HCT116 (cell line): Measurements from ENCODE around the gene RFX3. TPM values are rescaled to one million over a fixed set of nuclear protein-coding genes. Genes with fewer than 3 reads are reported as not detected.

ENCODE experiments used
- ATAC-seq: fragments of 200-7000 bp; cut with Tn5 transposase; 2 replicates; pipeline ENCODE4 v1.9.1; 2020; ENCODE audit warnings: mild to moderate bottlenecking, moderate library complexity
- BruUV-seq: library from RNA; stranded (reverse); fragments of 400-500 nt; replicated peaks from 2 replicates; lab custom pipeline; 2021; lab: Mats Ljungman, UMichigan
- CTCF ChIA-PET: fragments of 300-600 bp; sonication (Branson Sonifier 250); formaldehyde crosslinking; loops from one replicate; lab custom pipeline; 2021; ENCODE audit warnings: antibody characterized with exemption; lab: Charles Lee
- POLR2A ChIA-PET: fragments of 300-600, 350-600 bp; sonication (Branson Sonifier 250); formaldehyde crosslinking; loops from one replicate; lab custom pipeline; 2021; ENCODE audit warnings: antibody characterized with exemption; lab: Charles Lee
- RAD21 ChIA-PET, 2 experiments: fragments of 300-600 bp; sonication (Branson Sonifier 250); formaldehyde crosslinking; loops; one replicate each; lab custom pipeline; 2023; ENCODE audit warnings: low total read pairs in 2 of 2; ENCODE audit not compliant: uncharacterized antibody in 2 of 2, unreplicated experiment in 2 of 2, low non-redundant PET in 1 of 2; lab: Charles Lee
- DNase-seq: peaks from one replicate; pipeline ENCODE4 v3.0.0-alpha.2; 2010; ENCODE audit warnings: low read depth, low spot score
- H2AFZ ChIP-seq: fragments of 200-600 bp; shearing (Covaris generic), sonication (generic); 2 replicates; pipeline ENCODE4 v1.6.1; 2017; ENCODE audit warnings: low read depth, mixed run types, mixed read lengths, antibody characterized with exemption, low read length; ENCODE audit not compliant: poor library complexity, severe bottlenecking
- H3K27ac ChIP-seq: 2 replicates; pipeline ENCODE4 v1.5.1; 2012; ENCODE audit warnings: low read depth, low read length
- H3K27me3 ChIP-seq: fragments of 200-600 bp; sonication (generic); 2 replicates; pipeline ENCODE4 v1.6.1; 2016; ENCODE audit warnings: mixed run types, low read length, mixed read lengths; ENCODE audit not compliant: insufficient read depth
- H3K36me3 ChIP-seq, 2 experiments: fragments of 200-500 bp in 1 of 2; fragments of 200-600 bp in 1 of 2; sonication (Bioruptor generic) in 1 of 2; sonication (generic) in 1 of 2; 2 replicates each; pipeline versions ENCODE4 v1.5.1 to v1.6.1; 2014 to 2016; ENCODE audit warnings: low read length in 2 of 2, inconsistent platforms in 1 of 2, mixed read lengths in 1 of 2, mixed run types in 1 of 2; ENCODE audit not compliant: insufficient read depth in 2 of 2, control insufficient read depth in 1 of 2
- H3K4me1 ChIP-seq, 2 experiments: fragments of 200-600 bp in 1 of 2; sonication (generic) in 1 of 2; 2 replicates each; pipeline versions ENCODE4 v1.5.1 to v1.6.1; 2012 to 2017; ENCODE audit warnings: low read length in 2 of 2, inconsistent platforms in 1 of 2, mild to moderate bottlenecking in 1 of 2, mixed read lengths in 1 of 2, mixed run types in 1 of 2, moderate library complexity in 1 of 2; ENCODE audit not compliant: insufficient read depth in 2 of 2, control insufficient read depth in 1 of 2
- H3K4me2 ChIP-seq: fragments of 200-600 bp; sonication (generic); 2 replicates; pipeline ENCODE4 v1.6.1; 2017; ENCODE audit warnings: mixed run types, low read length, mixed read lengths
- H3K4me3 ChIP-seq, 2 experiments: fragments of 200-600 bp in 1 of 2; sonication (generic) in 1 of 2; replicated peaks in 1 of 2; 2 replicates each; pipeline ENCODE4 v1.5.1; 2011 to 2016; ENCODE audit warnings: low read length in 2 of 2, control low read depth in 1 of 2, low read depth in 1 of 2, mild to moderate bottlenecking in 1 of 2, mixed read lengths in 1 of 2, mixed run types in 1 of 2
- H3K79me2 ChIP-seq: fragments of 200-600 bp; sonication (generic); 2 replicates; pipeline ENCODE4 v1.6.1; 2017; ENCODE audit warnings: mild to moderate bottlenecking, mixed run types, low read length, moderate library complexity, mixed read lengths; ENCODE audit not compliant: insufficient read depth
- H3K9ac ChIP-seq: fragments of 200-600 bp; sonication (generic); 2 replicates; pipeline ENCODE4 v1.6.1; 2016; ENCODE audit warnings: low read length, mixed read lengths
- H3K9me2 ChIP-seq: fragments of 200-600 bp; sonication (generic), shearing (Covaris generic); 2 replicates; pipeline ENCODE4 v1.6.1; 2017; ENCODE audit warnings: mixed run types, mild to moderate bottlenecking, moderate library complexity; ENCODE audit not compliant: insufficient read depth
- H3K9me3 ChIP-seq, 2 experiments: fragments of 200-500 bp in 1 of 2; fragments of 200-600 bp in 1 of 2; sonication (Bioruptor generic) in 1 of 2; sonication (generic) in 1 of 2; 2 replicates each; pipeline ENCODE4 v1.6.1; 2014 to 2017; ENCODE audit warnings: low read length in 2 of 2, mixed read lengths in 2 of 2, inconsistent platforms in 1 of 2, low read depth in 1 of 2, mild to moderate bottlenecking in 1 of 2, mixed run types in 1 of 2, moderate library complexity in 1 of 2; ENCODE audit not compliant: control insufficient read depth in 1 of 2, insufficient read depth in 1 of 2
- H4K20me1 ChIP-seq: fragments of 200-600 bp; sonication (generic), shearing (Covaris generic); 2 replicates; pipeline ENCODE4 v1.6.1; 2017; ENCODE audit warnings: mixed run types, mild to moderate bottlenecking, moderate library complexity; ENCODE audit not compliant: insufficient read depth
- EZH2 ChIP-seq: fragments of 200-600 bp; sonication (generic); IDR thresholded peaks from 2 replicates; pipeline ENCODE4 v1.6.1; 2017; ENCODE audit warnings: antibody characterized with exemption, mixed run types
- POLR2A ChIP-seq: IDR thresholded peaks from 2 replicates; pipeline ENCODE4 v1.7.0; 2011; ENCODE audit warnings: borderline replicate concordance; ENCODE audit not compliant: insufficient read depth, insufficient read length; ENCODE audit errors: extremely low read depth
- SIN3A ChIP-seq: IDR thresholded peaks from 2 replicates; pipeline ENCODE4 v1.6.1; 2012; ENCODE audit warnings: low read depth
- TCF7L2 ChIP-seq: IDR thresholded peaks from 2 replicates; pipeline ENCODE4 v1.7.0; 2011; ENCODE audit warnings: borderline replicate concordance, inconsistent platforms; ENCODE audit not compliant: insufficient read depth, insufficient read length; ENCODE audit errors: extremely low read depth
- ZNF274 ChIP-seq: fragments of 200-500 bp; sonication (Bioruptor generic); IDR thresholded peaks from 2 replicates; pipeline ENCODE4 v1.6.1; 2014; ENCODE audit warnings: mild to moderate bottlenecking, low read depth, low read length, inconsistent platforms
- intact Hi-C: fragments of 100-400 bp; cut with micrococcal nuclease; formaldehyde crosslinking; loops from 2 replicates; pipeline ENCODE4 v1.10.0; 2022
- total RNA-seq: library from RNA; stranded (reverse); gene quantifications from one replicate; pipeline ENCODE4 v1.2.1, GENCODE V29; 2021; ENCODE audit not compliant: unreplicated experiment
- TF ChIP-seq, protein P1 (sequence below): IDR thresholded peaks from 2 replicates; pipeline ENCODE4 v1.6.1; 2012; ENCODE audit warnings: low read depth
- TF ChIP-seq, protein P2 (sequence below): IDR thresholded peaks from 2 replicates; pipeline ENCODE4 v1.6.1; 2012

RFX3 gene
- total RNA-seq, 1 experiment from 2014 or later: 11.8 TPM

DNA sequence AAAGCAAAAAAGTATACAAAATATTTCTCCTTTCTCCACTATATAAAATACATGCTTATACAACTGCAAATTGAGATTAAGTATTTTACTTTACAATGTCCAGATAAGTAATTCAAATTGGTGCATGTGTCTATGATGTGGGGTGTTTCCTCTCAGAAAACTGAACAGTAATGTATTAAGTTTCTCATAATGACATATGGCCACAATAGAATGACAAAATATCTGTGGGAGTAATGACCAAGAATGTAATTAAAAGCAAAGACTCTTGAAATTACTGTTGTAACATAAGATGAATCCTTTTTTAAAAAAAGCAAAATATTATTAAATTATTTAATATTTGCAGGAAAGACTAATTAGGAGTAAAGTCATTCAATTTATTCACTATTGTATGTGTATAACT, 155.1 kb downstream of the RFX3 start:
- no peak overlapping the region for H3K27ac ChIP-seq
- H3K27me3 ChIP-seq: no peaks in the 10 kb centered on the region
- H2AFZ ChIP-seq: no peak overlapping the region
- intact Hi-C loops: no loop called here
- DNase-seq (no peak), ATAC-seq (no peak)
- ChIA-PET CTCF (interaction anchor here (2.3 kb wide), 1 partner anchor 71 kb away, joined by 5 read pairs; no protein-coding TSS in a partner anchor), POLR2A (no interaction called here), RAD21 (no interaction called here)
- no peak for TF ChIP-seq EZH2
- TF ChIP-seq TCF7L2: no peak
- TF ChIP-seq, protein P1, sequence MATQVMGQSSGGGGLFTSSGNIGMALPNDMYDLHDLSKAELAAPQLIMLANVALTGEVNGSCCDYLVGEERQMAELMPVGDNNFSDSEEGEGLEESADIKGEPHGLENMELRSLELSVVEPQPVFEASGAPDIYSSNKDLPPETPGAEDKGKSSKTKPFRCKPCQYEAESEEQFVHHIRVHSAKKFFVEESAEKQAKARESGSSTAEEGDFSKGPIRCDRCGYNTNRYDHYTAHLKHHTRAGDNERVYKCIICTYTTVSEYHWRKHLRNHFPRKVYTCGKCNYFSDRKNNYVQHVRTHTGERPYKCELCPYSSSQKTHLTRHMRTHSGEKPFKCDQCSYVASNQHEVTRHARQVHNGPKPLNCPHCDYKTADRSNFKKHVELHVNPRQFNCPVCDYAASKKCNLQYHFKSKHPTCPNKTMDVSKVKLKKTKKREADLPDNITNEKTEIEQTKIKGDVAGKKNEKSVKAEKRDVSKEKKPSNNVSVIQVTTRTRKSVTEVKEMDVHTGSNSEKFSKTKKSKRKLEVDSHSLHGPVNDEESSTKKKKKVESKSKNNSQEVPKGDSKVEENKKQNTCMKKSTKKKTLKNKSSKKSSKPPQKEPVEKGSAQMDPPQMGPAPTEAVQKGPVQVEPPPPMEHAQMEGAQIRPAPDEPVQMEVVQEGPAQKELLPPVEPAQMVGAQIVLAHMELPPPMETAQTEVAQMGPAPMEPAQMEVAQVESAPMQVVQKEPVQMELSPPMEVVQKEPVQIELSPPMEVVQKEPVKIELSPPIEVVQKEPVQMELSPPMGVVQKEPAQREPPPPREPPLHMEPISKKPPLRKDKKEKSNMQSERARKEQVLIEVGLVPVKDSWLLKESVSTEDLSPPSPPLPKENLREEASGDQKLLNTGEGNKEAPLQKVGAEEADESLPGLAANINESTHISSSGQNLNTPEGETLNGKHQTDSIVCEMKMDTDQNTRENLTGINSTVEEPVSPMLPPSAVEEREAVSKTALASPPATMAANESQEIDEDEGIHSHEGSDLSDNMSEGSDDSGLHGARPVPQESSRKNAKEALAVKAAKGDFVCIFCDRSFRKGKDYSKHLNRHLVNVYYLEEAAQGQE: no peak
- TF ChIP-seq, protein P2, sequence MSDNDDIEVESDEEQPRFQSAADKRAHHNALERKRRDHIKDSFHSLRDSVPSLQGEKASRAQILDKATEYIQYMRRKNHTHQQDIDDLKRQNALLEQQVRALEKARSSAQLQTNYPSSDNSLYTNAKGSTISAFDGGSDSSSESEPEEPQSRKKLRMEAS: no peak
- no peak for TF ChIP-seq ZNF274
- no peak for TF ChIP-seq POLR2A
- TF ChIP-seq SIN3A: no peak
- no peaks in the 10 kb centered on the region for H3K36me3 ChIP-seq
- no peak overlapping the region for H3K4me2 ChIP-seq
- H3K79me2 ChIP-seq: no peaks in the 10 kb centered on the region
- no peaks in the 10 kb centered on the region for H3K4me1 ChIP-seq
- no peaks in the 10 kb centered on the region for H3K9me3 ChIP-seq
- no peaks in the 10 kb centered on the region for H4K20me1 ChIP-seq
- H3K9me2 ChIP-seq: 0 out of 2 replicates have a peak, but pooled peaks cover 3% of the 10 kb centered on the region
- no TSS peak for BruUV-seq
- no peak overlapping the region for H3K4me3 ChIP-seq
- H3K9ac ChIP-seq: no peak overlapping the region
